Measurements from ENCODE around the gene CCL4.

The CCL4 gene

GRCh38 chr17:36132421-36132831 lies 28.8 kb downstream of the CCL4 start:
- H3K4me3 Mint-ChIP-seq, result no peak overlapping the region

GRCh38 chr17:36133602-36134236 lies 30.1 kb downstream of the CCL4 start:
- peaks cover 24% of the 10 kb centered on the region for H3K27me3 Mint-ChIP-seq (ENCODE audit: low read depth)
- no peak overlapping the region for H3K27ac Mint-ChIP-seq
- H3K36me3 Mint-ChIP-seq (ENCODE audit: low read depth), result no peaks in the 10 kb centered on the region
- H3K9me3 Mint-ChIP-seq, result no peaks in the 10 kb centered on the region
- no peak overlapping the region for H3K4me3 Mint-ChIP-seq
- H3K4me1 Mint-ChIP-seq (ENCODE audit: low read depth), result no peaks in the 10 kb centered on the region
- DNase-seq (ENCODE audit: low spot score), result no peak

More at GRCh38 chr17:36132421-36132831, 28.8 kb downstream of the CCL4 start:
- no peak for DNase-seq (ENCODE audit: low spot score)
- no peaks in the 10 kb centered on the region for H3K4me1 Mint-ChIP-seq (ENCODE audit: low read depth)
- no peaks in the 10 kb centered on the region for H3K9me3 Mint-ChIP-seq
- no peak overlapping the region for H3K27ac Mint-ChIP-seq
- no peaks in the 10 kb centered on the region for H3K36me3 Mint-ChIP-seq (ENCODE audit: low read depth)
- H3K27me3 Mint-ChIP-seq (ENCODE audit: low read depth), result peaks cover 27% of the 10 kb centered on the region

GRCh38 chr17:36135465-36135864 lies 31.8 kb downstream of the CCL4 start:
- Mint-ChIP-seq H3K9me3 (no peaks in the 10 kb centered on the region), H3K4me3 (no peak overlapping the region), H3K36me3 (ENCODE audit: low read depth) (no peaks in the 10 kb centered on the region), H3K4me1 (ENCODE audit: low read depth) (no peaks in the 10 kb centered on the region), H3K27me3 (ENCODE audit: low read depth) (peaks cover 15% of the 10 kb centered on the region), H3K27ac (no peak overlapping the region)
- DNase-seq (ENCODE audit: low spot score), result no peak

- no peaks in the 10 kb centered on the region for H3K9me3 Mint-ChIP-seq
- H3K4me3 Mint-ChIP-seq, result no peak overlapping the region
- H3K36me3 Mint-ChIP-seq (ENCODE audit: low read depth), result no peaks in the 10 kb centered on the region
- peaks cover 15% of the 10 kb centered on the region for H3K27me3 Mint-ChIP-seq (ENCODE audit: low read depth)
- no peaks in the 10 kb centered on the region for H3K4me1 Mint-ChIP-seq (ENCODE audit: low read depth)
- no peak overlapping the region for H3K27ac Mint-ChIP-seq
- no peak for DNase-seq (ENCODE audit: low spot score)
Measured at GRCh38 chr17:36136036-36136435, 32.4 kb downstream of the CCL4 start.

GRCh38 chr17:36136439-36136838 lies 32.8 kb downstream of the CCL4 start:
- no peak overlapping the region for H3K27ac Mint-ChIP-seq
- H3K4me1 Mint-ChIP-seq (ENCODE audit: low read depth), result no peaks in the 10 kb centered on the region
- H3K27me3 Mint-ChIP-seq (ENCODE audit: low read depth), result peaks cover 13% of the 10 kb centered on the region
- H3K9me3 Mint-ChIP-seq, result no peaks in the 10 kb centered on the region
- no peak for DNase-seq (ENCODE audit: low spot score)
- H3K4me3 Mint-ChIP-seq, result no peak overlapping the region
- H3K36me3 Mint-ChIP-seq (ENCODE audit: low read depth), result no peaks in the 10 kb centered on the region

- H3K27me3 Mint-ChIP-seq (ENCODE audit: low read depth), result peaks cover 9% of the 10 kb centered on the region
- no peak overlapping the region for H3K4me3 Mint-ChIP-seq
- DNase-seq (ENCODE audit: low spot score), result no peak
- H3K4me1 Mint-ChIP-seq (ENCODE audit: low read depth), result no peaks in the 10 kb centered on the region
- H3K36me3 Mint-ChIP-seq (ENCODE audit: low read depth), result no peaks in the 10 kb centered on the region
- H3K9me3 Mint-ChIP-seq, result no peaks in the 10 kb centered on the region
- H3K27ac Mint-ChIP-seq, result no peak overlapping the region
Measured at GRCh38 chr17:36142235-36142634, 38.6 kb downstream of the CCL4 start.

- Mint-ChIP-seq H3K9me3 (no peaks in the 10 kb centered on the region), H3K4me3 (no peak overlapping the region), H3K4me1 (ENCODE audit: low read depth) (no peaks in the 10 kb centered on the region), H3K36me3 (ENCODE audit: low read depth) (no peaks in the 10 kb centered on the region), H3K27me3 (ENCODE audit: low read depth) (peaks cover 9% of the 10 kb centered on the region), H3K27ac (no peak overlapping the region)
- no peak for DNase-seq (ENCODE audit: low spot score)
Measured at GRCh38 chr17:36142806-36143205, 39.2 kb downstream of the CCL4 start.

- H3K36me3 Mint-ChIP-seq (ENCODE audit: low read depth), result no peaks in the 10 kb centered on the region
- H3K4me3 Mint-ChIP-seq, result no peak overlapping the region
- no peaks in the 10 kb centered on the region for H3K9me3 Mint-ChIP-seq
- peaks cover 15% of the 10 kb centered on the region for H3K27me3 Mint-ChIP-seq (ENCODE audit: low read depth)
- no peak overlapping the region for H3K27ac Mint-ChIP-seq
- peaks cover 2% of the 10 kb centered on the region for H3K4me1 Mint-ChIP-seq (ENCODE audit: low read depth)
- DNase-seq (ENCODE audit: low spot score), result no peak
Measured at GRCh38 chr17:36144014-36144413, 40.4 kb downstream of the CCL4 start.

GRCh38 chr17:36144981-36145729 lies 41.5 kb downstream of the CCL4 start:
- Mint-ChIP-seq H3K9me3 (no peaks in the 10 kb centered on the region), H3K4me1 (ENCODE audit: low read depth) (peaks cover 3% of the 10 kb centered on the region), H3K27me3 (ENCODE audit: low read depth) (peaks cover 25% of the 10 kb centered on the region), H3K27ac (no peak overlapping the region), H3K4me3 (no peak overlapping the region), H3K36me3 (ENCODE audit: low read depth) (no peaks in the 10 kb centered on the region)
- no peak for DNase-seq (ENCODE audit: low spot score)

GRCh38 chr17:36147601-36148000 lies 44.0 kb downstream of the CCL4 start:
- no peaks in the 10 kb centered on the region for H3K9me3 Mint-ChIP-seq
- H3K4me1 Mint-ChIP-seq (ENCODE audit: low read depth), result peaks cover 3% of the 10 kb centered on the region
- no peaks in the 10 kb centered on the region for H3K36me3 Mint-ChIP-seq (ENCODE audit: low read depth)
- peaks cover 29% of the 10 kb centered on the region for H3K27me3 Mint-ChIP-seq (ENCODE audit: low read depth)
- H3K4me3 Mint-ChIP-seq, result no peak overlapping the region
- no peak for DNase-seq (ENCODE audit: low spot score)
- no peak overlapping the region for H3K27ac Mint-ChIP-seq

GRCh38 chr17:36148559-36149295 lies 45.1 kb downstream of the CCL4 start:
- Mint-ChIP-seq H3K4me3 (no peak overlapping the region), H3K4me1 (ENCODE audit: low read depth) (peaks cover 3% of the 10 kb centered on the region)

GRCh38 chr17:36149296-36149820 lies 45.7 kb downstream of the CCL4 start:
- H3K27ac Mint-ChIP-seq, result no peak overlapping the region
- H3K4me3 Mint-ChIP-seq, result no peak overlapping the region
- H3K4me1 Mint-ChIP-seq (ENCODE audit: low read depth), result peaks cover 3% of the 10 kb centered on the region
- no peak for DNase-seq (ENCODE audit: low spot score)
- H3K36me3 Mint-ChIP-seq (ENCODE audit: low read depth), result no peaks in the 10 kb centered on the region
- H3K9me3 Mint-ChIP-seq, result no peaks in the 10 kb centered on the region
- H3K27me3 Mint-ChIP-seq (ENCODE audit: low read depth), result peaks cover 33% of the 10 kb centered on the region

More at GRCh38 chr17:36148559-36149295, 45.1 kb downstream of the CCL4 start:
- H3K27me3 Mint-ChIP-seq (ENCODE audit: low read depth), result peaks cover 26% of the 10 kb centered on the region
- no peaks in the 10 kb centered on the region for H3K36me3 Mint-ChIP-seq (ENCODE audit: low read depth)
- H3K27ac Mint-ChIP-seq, result no peak overlapping the region
- DNase-seq (ENCODE audit: low spot score), result peak; percentile 46
- no peaks in the 10 kb centered on the region for H3K9me3 Mint-ChIP-seq

- Mint-ChIP-seq H3K9me3 (no peaks in the 10 kb centered on the region), H3K36me3 (ENCODE audit: low read depth) (no peaks in the 10 kb centered on the region), H3K4me1 (ENCODE audit: low read depth) (peaks cover 3% of the 10 kb centered on the region), H3K27ac (no peak overlapping the region), H3K4me3 (no peak overlapping the region), H3K27me3 (ENCODE audit: low read depth) (peaks cover 37% of the 10 kb centered on the region)
- DNase-seq (ENCODE audit: low spot score), result no peak
Measured at GRCh38 chr17:36151891-36152638, 48.4 kb downstream of the CCL4 start.
